NOMO-1 treated with dmso at 0.1 percent for 144 hours (cell line): ENCODE measurements around the gene RCOR2.

Experiments used
- DNase-seq: peaks from one replicate; lab custom pipeline; 2025; ENCODE audit not compliant: unreplicated experiment; lab: John Stamatoyannopoulos, UW

The RCOR2 gene

GRCh38 chr11:63923319-63923718 lies 6.4 kb upstream of the RCOR2 start:
- no peak for DNase-seq

- DNase-seq, result no peak
Observed at GRCh38 chr11:63922673-63923192, 5.8 kb upstream of the RCOR2 start.

DNA sequence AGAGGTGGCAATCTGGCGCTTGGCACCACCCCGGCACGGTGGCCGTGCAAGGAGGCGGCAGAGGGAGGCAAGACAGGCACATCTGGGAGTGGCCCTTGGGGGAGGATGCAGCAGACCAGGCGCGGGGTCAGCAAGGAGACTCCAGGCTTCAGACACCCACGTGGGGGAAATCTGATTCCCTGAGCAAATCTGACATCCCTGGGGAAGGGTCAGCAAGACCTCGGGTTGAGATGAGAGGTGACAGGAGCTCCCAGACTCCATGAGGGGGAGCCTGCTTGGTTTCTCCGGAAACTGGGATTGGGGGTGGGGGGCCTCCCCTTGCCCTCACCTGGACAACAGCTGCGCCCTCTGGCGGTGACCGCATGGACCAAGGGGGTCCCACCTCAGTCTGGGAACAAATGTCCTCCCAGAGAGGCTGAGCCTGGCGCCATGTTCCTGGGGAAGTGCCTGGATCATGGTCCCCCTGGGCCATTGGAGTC lies 4.0 kb upstream of the RCOR2 start:
- no peak for DNase-seq

GRCh38 chr11:63920126-63920938 lies 3.4 kb upstream of the RCOR2 start:
- DNase-seq, result no peak

DNA sequence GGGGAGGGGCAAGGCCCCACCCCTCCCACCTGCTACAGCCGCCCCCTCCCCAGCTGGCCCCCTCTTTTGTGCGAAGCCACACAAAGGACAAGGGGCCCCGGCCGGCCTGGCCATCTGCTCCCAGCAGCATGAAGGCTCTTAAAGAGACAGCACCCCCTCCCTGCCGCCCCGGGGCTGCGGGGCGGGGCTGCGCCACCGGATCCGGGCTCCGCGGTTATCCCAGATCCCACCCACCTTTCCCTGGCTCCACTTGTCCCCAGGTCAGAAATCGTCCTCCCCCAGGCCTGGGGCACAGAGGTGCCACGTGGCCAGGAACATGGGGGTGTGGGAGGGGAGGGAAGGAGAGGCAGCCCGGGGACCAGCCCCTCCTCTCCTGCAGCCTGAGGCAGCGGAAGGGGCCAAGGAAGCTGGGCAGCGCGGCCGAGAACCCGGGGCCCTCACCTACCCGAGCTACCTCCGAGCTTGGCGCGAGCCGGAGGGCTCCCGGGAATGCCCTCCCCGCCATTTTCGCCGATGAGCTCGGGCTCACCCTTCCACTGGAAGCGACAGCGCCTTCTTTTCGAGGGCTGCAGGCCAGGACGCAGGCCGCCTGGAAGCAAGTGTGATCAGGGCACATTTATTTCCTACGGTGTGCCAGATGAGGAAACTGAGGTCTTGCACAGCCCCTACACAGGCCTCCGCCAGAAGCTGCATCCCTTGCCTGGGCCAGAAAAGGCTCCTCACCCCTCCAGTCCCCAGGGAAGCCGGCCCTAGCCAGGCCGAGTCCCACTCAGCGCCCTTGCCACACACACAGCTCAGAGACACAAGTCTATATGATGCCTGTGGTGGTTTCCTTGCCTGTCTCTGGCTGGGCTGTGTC lies 2.5 kb upstream of the RCOR2 start:
- DNase-seq, result peak; percentile 14

DNA sequence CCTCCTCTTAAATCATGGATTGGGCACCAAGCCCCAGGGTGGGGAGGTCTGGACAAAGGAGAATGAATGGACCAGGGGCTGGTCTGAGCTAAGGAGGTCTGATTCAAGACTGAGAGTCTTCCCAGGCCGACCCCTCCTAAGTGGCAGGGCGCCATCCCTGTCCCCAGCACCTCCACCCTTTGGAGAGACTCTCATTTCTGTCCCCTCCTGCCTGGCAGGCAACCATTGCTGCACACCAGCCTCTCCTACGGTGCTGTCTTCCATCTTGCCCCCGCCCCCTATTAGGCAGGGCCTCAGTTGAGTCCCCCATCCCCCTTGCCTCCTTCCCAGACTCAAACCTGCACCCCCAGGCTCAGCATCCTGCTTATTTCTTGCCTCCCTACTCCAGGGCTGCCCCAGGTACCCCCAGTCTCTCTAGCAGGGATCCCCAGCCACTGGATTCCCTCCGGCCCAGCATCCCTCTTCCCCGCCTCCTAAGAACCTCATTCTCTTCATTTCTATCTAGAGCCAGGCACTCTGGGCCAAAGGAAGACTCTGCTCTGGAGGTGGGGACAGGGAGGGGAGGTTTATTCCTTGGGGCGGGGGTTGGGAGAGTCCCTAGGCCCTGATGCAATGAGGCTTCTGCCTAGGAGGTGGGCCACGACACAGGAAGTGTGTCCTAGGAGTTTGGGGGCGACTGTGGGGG lies 1.7 kb upstream of the RCOR2 start:
- DNase-seq, result no peak

DNA sequence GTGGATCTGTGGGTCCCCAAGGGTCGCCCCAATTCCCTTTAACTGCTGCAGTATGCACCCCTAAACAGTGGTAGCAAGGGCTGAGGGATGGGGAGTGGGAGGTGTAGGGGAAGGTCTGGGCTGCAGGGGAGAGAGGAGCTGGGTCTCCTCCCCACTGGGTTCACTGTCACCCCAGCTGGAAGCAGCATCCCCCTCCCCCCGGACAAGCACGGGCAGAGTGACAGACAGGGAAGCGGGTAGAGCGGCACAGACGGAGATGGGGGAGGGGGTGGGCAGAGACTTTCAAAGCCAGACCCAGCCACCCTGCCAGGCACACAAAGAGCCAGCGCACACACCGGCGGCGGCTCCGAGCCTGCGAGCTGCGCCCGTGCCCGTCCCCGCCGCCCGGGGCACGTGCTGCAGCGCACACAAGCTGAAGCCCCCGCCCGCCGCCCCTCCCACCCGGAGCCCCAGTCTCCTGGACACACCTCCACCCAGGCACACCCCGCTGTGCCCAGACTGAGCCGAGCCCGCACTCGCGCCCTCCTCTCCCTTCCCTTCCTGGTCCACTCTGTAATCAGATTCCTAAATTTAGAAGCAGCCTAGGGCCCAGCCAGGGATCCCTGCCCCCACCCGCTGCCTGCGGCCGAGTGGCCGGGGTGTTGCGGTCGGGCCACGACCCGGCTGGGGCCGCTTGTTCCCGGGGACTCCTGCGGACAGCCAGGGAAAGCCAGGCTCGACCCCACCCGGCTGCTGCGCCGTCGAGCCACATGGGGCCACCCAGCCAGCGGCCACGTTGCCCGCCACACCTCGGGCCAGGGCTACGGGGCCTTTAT lies 935 bp upstream of the RCOR2 start:
- peak; percentile 52 for DNase-seq

- DNase-seq, result no peak
Observed at GRCh38 chr11:63915961-63916836, 765 bp downstream of the RCOR2 start.

GRCh38 chr11:63914896-63915691 lies 1.9 kb downstream of the RCOR2 start:
- DNase-seq, result no peak

DNA sequence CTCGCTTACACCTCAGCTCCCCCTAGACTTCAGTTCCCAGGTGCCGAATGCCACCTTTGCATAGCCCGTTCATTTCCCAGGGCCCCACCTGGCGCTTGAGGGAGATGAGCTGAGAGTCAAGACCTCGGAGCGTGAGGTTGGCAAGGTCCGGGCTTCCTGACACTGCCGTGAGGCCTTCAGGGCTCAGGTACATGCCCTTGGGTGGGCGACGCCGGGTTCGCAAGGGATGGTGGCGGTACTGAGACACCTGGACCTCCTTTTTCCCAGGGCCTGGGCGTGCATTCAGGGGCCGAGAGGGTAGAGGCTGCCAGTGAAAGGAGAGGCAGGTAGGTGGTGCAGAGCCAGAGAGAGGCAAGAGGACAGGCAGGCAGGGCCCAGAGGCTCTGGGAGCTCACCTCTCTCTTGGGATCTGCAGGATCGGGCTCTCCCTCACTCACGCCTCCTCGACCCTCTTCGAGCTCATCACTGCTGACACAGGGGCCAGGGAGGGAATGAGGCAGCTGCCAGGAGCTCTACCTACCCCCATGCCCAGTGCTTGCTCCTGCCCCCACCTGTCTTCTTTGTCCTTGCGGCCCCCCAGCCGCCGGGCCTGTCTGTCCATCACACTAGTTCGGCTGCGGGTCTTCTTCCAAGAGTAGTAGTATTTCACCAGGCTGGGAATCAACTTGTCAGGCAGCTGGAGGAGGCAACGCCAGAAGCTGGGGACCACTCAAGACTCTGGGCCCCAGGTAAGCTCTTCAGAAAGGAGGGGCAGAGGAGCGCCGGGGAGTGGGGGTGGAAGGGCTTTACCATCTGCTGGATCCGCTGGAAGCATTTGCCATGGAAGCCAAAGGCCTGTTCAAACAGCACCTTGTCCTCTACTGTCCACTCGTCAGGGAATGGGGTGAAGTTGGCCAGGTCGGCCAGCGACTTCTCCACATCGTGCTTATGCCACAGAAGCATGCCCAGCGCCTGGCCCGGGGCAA lies 2.8 kb downstream of the RCOR2 start:
- DNase-seq, result no peak

GRCh38 chr11:63912678-63913077 lies 4.3 kb downstream of the RCOR2 start:
- DNase-seq, result no peak

- DNase-seq, result no peak
Observed at GRCh38 chr11:63911876-63912275, 5.1 kb downstream of the RCOR2 start.

- DNase-seq, result no peak
Observed at GRCh38 chr11:63911440-63911839, 5.5 kb downstream of the RCOR2 start.

DNA sequence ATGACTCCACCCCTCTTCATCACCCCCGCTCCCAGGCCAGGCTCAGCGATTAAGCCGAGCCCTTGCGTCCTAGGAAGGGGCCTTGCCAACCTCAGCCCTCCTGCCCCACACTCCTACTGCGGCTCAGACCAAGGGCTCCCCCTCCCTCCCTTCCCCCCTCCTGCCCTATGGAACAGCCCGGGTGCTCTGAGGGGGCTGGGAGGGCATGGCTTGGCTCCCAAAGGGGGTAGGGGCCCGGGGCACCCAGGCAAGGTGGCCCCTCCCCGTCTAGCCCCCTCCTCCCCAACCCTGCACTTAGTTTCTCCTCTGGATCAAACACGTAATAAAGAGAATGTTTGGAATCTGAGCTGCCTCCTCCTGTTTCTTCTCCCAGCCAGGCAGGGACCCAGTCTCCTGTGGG lies 6.3 kb downstream of the RCOR2 start:
- DNase-seq, result no peak

DNA sequence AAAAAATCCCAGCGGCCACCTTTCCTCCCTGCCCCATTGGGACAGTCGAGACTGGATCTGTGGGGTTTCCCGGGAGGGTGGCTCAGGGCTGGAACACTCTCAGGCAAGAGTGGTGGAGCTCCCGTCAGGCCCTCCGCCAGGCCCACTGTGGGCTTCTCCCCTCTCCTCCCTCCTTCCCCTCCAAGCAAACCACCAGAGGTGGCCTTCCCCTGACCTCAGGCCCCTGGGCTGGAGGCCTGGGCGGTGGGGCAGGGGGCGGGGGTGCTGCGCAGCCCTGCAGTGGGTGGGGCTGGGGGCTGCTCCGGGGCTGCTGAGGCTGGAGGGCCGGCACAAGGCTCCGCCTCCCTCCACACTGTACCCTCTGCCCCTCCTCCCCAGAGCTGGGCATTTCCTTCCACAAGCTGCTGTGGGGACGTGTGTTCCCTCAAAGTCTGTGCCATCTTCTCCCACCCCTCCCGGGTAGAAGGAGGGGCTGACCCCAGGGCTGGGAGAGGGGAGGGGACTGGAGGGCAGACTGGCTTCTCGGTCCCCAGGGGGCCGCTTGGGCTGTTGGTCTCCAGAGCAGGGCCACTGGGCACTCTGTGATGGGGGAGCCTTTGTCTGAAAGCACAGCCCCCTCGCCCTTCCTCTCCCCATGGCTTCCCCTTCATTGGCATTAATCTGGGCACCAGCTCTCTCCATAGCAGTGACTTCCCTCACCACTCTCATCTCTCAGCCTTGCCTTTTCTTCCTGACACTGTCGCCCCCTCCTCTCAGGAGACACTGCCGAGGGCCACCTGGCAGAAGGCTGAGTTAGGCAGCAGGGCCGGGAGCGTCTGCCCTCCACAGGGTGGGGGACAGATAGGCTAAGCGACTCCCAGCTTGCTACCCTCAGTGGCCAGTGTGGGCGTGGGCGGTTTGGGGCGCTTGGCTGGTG lies 7.1 kb downstream of the RCOR2 start:
- DNase-seq, result no peak

- DNase-seq, result no peak
Observed at GRCh38 chr11:63908631-63909401, 8.1 kb downstream of the RCOR2 start.
